ENCODE results near the gene SMURF1. TPM values are rescaled to one million over a fixed set of nuclear protein-coding genes. Genes with fewer than 3 reads are reported as not detected.

The SMURF1 gene
- 9.9 TPM for total RNA-seq

DNA sequence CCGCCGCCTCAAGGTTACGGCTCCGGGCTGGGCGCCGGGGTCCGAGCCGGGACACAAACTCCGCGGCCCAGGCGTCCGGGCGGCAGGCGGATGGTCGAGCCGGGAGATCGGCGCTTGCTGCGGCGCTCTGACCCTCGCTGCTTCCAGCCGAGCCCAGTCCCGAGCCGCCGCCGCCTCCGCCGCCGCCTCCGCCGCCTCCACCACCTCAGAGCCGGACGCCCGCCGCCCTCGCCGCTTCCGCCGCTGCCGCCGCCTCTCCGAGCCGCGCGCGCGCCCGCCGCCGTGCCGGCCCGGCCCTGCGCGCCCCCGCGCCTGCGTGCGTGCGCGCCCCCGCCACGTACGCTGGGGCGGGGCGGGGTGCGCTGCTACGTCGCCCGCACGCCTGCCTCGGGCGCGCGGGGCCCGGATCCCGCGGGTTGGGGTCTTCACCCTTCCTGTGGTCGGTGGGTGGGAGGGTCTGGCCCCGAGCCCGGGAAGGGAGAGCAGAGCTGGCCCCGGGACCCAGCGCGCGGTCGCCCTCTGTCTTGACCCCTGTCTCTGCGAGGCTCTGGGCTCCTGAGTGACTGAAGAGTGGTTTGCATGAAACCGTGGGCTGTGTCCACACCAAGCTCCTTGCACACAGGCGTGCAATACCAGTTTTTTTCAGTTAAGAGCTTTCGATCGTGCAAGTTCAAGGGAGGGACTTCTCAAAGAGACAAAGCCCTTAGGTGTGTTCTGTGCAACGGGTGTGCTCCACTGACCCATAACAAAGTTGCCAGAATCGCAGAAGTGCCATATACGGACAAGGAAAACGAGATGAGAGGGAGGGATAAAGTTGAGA is at the start of gene SMURF1:
Gene SMURF1, minus strand, starts transcription at position 256 of the 820 bp plus-strand sequence. CDS start 328 bp downstream, outside the sequence.
- Histone ChIP-seq H3K27ac (ENCODE audit: low read depth, low read length) (peak within 1 kb of the TSS; percentile 89), H3K4me1 (ENCODE audit: control insufficient read depth in 3 of 3, insufficient read depth in 3 of 3, low read length in 3 of 3) (peaks cover 11 to 18% (median 15%) of the 10 kb centered on the region in 3 donors), H3K27me3 (ENCODE audit: control insufficient read depth in 3 of 3, insufficient read depth in 3 of 3, low read length in 3 of 3) (no peaks in the 10 kb centered on the region)

DNA sequence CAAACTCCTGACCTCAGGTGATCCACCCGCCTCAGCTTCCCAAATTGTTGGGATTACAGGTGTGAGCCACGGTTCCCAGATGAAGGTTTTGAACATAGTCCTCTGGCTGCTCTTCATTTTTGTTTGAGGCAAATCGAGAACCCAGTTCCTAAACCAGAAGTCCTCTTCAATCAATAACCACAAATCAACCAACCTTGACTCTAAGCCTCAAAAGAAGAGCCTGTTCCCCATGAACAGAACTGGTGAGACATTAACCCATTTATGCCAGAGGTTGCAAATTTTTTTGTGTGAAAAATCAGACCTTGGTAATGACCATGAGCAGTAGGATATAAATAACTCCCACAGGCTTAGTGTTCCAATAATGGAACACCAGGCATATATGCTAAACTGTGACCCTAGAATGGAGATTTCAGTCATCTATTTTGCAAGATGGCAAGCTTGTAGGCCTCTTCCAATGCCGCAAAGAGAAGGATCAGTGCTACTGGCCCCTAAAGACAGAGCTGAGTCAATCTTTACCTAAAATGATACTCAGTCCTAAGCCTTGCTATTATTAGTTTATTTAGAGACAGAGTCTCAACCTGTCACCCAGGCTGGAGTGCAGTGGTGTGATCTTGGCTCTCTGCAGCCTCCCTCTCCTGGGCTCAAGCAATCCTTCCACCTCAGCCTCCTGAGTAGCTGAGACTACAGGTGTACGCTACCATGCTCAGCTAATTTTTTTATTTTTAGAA is 48.1 kb upstream of the SMURF1 start:
- Histone ChIP-seq H3K4me1 (ENCODE audit: control insufficient read depth in 3 of 3, insufficient read depth in 3 of 3, low read length in 3 of 3) (no peaks in the 10 kb centered on the region), H3K27ac (ENCODE audit: low read depth, low read length) (no peak overlapping the region), H3K9ac (ENCODE audit: low read depth in 1 of 3, low read length in 3 of 3) (no peak overlapping the region), H3K9me3 (ENCODE audit: control insufficient read depth in 3 of 3, low read length in 3 of 3) (peaks cover 0 to 2% (median 0%) of the 10 kb centered on the region in 3 donors), H3K36me3 (ENCODE audit: control insufficient read depth in 3 of 3, insufficient read depth in 3 of 3, low read length in 3 of 3) (no peaks in the 10 kb centered on the region), H3K4me3 (ENCODE audit: low read length in 3 of 3) (no peak overlapping the region), H3K27me3 (ENCODE audit: control insufficient read depth in 3 of 3, insufficient read depth in 3 of 3, low read length in 3 of 3) (no peaks in the 10 kb centered on the region)

More for the DNA sequence above, at the start of gene SMURF1:
- Histone ChIP-seq H3K9ac (ENCODE audit: low read depth in 1 of 3, low read length in 3 of 3) (peak within 1 kb of the TSS; percentile 52 to 93 (median 74)), H3K4me3 (ENCODE audit: low read length in 3 of 3) (peak within 1 kb of the TSS; percentile 71 to 86 (median 73)), H3K36me3 (ENCODE audit: control insufficient read depth in 3 of 3, insufficient read depth in 3 of 3, low read length in 3 of 3) (no peaks in the 10 kb centered on the region), H3K9me3 (ENCODE audit: control insufficient read depth in 3 of 3, low read length in 3 of 3) (no peaks in the 10 kb centered on the region)

GRCh38 chr7:99190359-99191009 is 46.6 kb upstream of the SMURF1 start:
- Histone ChIP-seq H3K9ac (ENCODE audit: low read depth in 1 of 3, low read length in 3 of 3) (no peak overlapping the region), H3K4me3 (ENCODE audit: low read length in 3 of 3) (no peak overlapping the region), H3K27ac (ENCODE audit: low read depth, low read length) (no peak overlapping the region), H3K36me3 (ENCODE audit: control insufficient read depth in 3 of 3, insufficient read depth in 3 of 3, low read length in 3 of 3) (no peaks in the 10 kb centered on the region), H3K4me1 (ENCODE audit: control insufficient read depth in 3 of 3, insufficient read depth in 3 of 3, low read length in 3 of 3) (no peaks in the 10 kb centered on the region), H3K9me3 (ENCODE audit: control insufficient read depth in 3 of 3, low read length in 3 of 3) (no peaks in the 10 kb centered on the region), H3K27me3 (ENCODE audit: control insufficient read depth in 3 of 3, insufficient read depth in 3 of 3, low read length in 3 of 3) (no peaks in the 10 kb centered on the region)

GRCh38 chr7:99189222-99189621 is 45.3 kb upstream of the SMURF1 start:
- Histone ChIP-seq H3K4me1 (ENCODE audit: control insufficient read depth in 3 of 3, insufficient read depth in 3 of 3, low read length in 3 of 3) (no peaks in the 10 kb centered on the region), H3K4me3 (ENCODE audit: low read length in 3 of 3) (no peak overlapping the region), H3K27me3 (ENCODE audit: control insufficient read depth in 3 of 3, insufficient read depth in 3 of 3, low read length in 3 of 3) (no peaks in the 10 kb centered on the region), H3K36me3 (ENCODE audit: control insufficient read depth in 3 of 3, insufficient read depth in 3 of 3, low read length in 3 of 3) (no peaks in the 10 kb centered on the region), H3K9ac (ENCODE audit: low read depth in 1 of 3, low read length in 3 of 3) (no peak overlapping the region), H3K27ac (ENCODE audit: low read depth, low read length) (no peak overlapping the region), H3K9me3 (ENCODE audit: control insufficient read depth in 3 of 3, low read length in 3 of 3) (no peaks in the 10 kb centered on the region)

GRCh38 chr7:99188221-99188620 is 44.3 kb upstream of the SMURF1 start:
- H3K4me3 ChIP-seq (ENCODE audit: low read length in 3 of 3) = no peak overlapping the region
- H3K27me3 ChIP-seq (ENCODE audit: control insufficient read depth in 3 of 3, insufficient read depth in 3 of 3, low read length in 3 of 3) = no peaks in the 10 kb centered on the region
- H3K36me3 ChIP-seq (ENCODE audit: control insufficient read depth in 3 of 3, insufficient read depth in 3 of 3, low read length in 3 of 3) = no peaks in the 10 kb centered on the region
- H3K27ac ChIP-seq (ENCODE audit: low read depth, low read length) = no peak overlapping the region
- no peak overlapping the region for H3K9ac ChIP-seq (ENCODE audit: low read depth in 1 of 3, low read length in 3 of 3)
- no peaks in the 10 kb centered on the region for H3K9me3 ChIP-seq (ENCODE audit: control insufficient read depth in 3 of 3, low read length in 3 of 3)
- no peaks in the 10 kb centered on the region for H3K4me1 ChIP-seq (ENCODE audit: control insufficient read depth in 3 of 3, insufficient read depth in 3 of 3, low read length in 3 of 3)

- no peak overlapping the region for H3K9ac ChIP-seq (ENCODE audit: low read depth in 1 of 3, low read length in 3 of 3)
- no peaks in the 10 kb centered on the region for H3K4me1 ChIP-seq (ENCODE audit: control insufficient read depth in 3 of 3, insufficient read depth in 3 of 3, low read length in 3 of 3)
Measured at GRCh38 chr7:99184532-99185218, 40.8 kb upstream of the SMURF1 start.

DNA sequence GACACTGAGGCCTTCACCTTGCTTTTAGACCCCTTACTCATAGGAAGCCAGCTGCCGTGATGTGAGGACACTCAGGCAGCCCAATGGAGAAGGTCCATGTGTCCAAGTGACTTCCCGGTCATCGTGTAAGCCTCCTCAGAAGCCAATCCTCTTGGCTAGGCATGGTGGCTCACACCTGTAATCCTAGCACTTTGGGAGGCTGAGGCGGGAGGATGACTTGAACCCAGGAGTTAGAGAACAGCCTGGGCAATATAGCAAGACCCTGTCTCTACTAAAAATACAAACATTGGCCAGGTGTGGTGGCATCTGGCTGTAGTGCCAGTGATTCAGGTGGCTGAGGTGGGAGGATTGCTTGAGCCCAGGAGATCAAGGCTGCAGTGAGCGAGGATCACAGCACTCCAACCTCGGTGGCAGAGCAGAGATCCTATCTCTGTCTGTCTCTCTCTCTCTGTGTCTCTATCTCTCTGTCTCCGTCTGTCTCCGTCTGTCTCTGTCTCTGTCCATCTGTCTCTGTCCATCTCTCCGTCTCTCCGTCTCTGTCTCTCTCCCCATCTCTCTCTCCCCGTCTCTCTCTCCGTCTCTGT is 36.3 kb upstream of the SMURF1 start:
- Histone ChIP-seq H3K9me3 (ENCODE audit: control insufficient read depth in 3 of 3, low read length in 3 of 3) (no peaks in the 10 kb centered on the region), H3K27me3 (ENCODE audit: control insufficient read depth in 3 of 3, insufficient read depth in 3 of 3, low read length in 3 of 3) (peaks cover 0 to 5% (median 0%) of the 10 kb centered on the region in 3 donors), H3K4me1 (ENCODE audit: control insufficient read depth in 3 of 3, insufficient read depth in 3 of 3, low read length in 3 of 3) (no peaks in the 10 kb centered on the region), H3K4me3 (ENCODE audit: low read length in 3 of 3) (no peak overlapping the region), H3K9ac (ENCODE audit: low read depth in 1 of 3, low read length in 3 of 3) (no peak overlapping the region), H3K27ac (ENCODE audit: low read depth, low read length) (no peak overlapping the region), H3K36me3 (ENCODE audit: control insufficient read depth in 3 of 3, insufficient read depth in 3 of 3, low read length in 3 of 3) (no peaks in the 10 kb centered on the region)

More at GRCh38 chr7:99184532-99185218, 40.8 kb upstream of the SMURF1 start:
- Histone ChIP-seq H3K4me3 (ENCODE audit: low read length in 3 of 3) (no peak overlapping the region), H3K27ac (ENCODE audit: low read depth, low read length) (no peak overlapping the region), H3K36me3 (ENCODE audit: control insufficient read depth in 3 of 3, insufficient read depth in 3 of 3, low read length in 3 of 3) (no peaks in the 10 kb centered on the region), H3K27me3 (ENCODE audit: control insufficient read depth in 3 of 3, insufficient read depth in 3 of 3, low read length in 3 of 3) (no peaks in the 10 kb centered on the region), H3K9me3 (ENCODE audit: control insufficient read depth in 3 of 3, low read length in 3 of 3) (no peaks in the 10 kb centered on the region)

DNA sequence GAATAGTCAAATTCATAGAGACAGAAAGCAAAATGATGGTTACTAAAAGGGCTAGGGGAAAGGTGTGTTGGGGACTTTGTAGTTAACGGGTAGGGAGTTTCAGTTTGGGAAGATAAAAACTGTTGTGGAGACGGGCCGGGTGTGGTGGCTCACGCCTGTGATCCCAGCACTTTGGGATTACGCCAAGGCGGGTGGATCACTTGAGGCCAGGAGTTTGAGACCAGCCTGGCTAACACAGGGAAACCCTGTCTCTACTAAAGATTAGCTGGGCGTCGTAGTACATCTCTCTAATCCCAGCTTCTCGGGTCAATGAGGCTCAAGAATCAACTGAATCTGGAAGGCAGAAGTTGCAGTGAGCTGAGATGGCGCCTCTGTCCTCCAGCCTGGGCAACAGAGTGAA is 33.3 kb upstream of the SMURF1 start:
- Histone ChIP-seq H3K9me3 (ENCODE audit: control insufficient read depth in 3 of 3, low read length in 3 of 3) (no peaks in the 10 kb centered on the region), H3K27ac (ENCODE audit: low read depth, low read length) (no peak overlapping the region), H3K27me3 (ENCODE audit: control insufficient read depth in 3 of 3, insufficient read depth in 3 of 3, low read length in 3 of 3) (peaks cover 0 to 5% (median 0%) of the 10 kb centered on the region in 3 donors), H3K36me3 (ENCODE audit: control insufficient read depth in 3 of 3, insufficient read depth in 3 of 3, low read length in 3 of 3) (no peaks in the 10 kb centered on the region), H3K4me3 (ENCODE audit: low read length in 3 of 3) (no peak overlapping the region), H3K9ac (ENCODE audit: low read depth in 1 of 3, low read length in 3 of 3) (no peak overlapping the region), H3K4me1 (ENCODE audit: control insufficient read depth in 3 of 3, insufficient read depth in 3 of 3, low read length in 3 of 3) (no peaks in the 10 kb centered on the region)

DNA sequence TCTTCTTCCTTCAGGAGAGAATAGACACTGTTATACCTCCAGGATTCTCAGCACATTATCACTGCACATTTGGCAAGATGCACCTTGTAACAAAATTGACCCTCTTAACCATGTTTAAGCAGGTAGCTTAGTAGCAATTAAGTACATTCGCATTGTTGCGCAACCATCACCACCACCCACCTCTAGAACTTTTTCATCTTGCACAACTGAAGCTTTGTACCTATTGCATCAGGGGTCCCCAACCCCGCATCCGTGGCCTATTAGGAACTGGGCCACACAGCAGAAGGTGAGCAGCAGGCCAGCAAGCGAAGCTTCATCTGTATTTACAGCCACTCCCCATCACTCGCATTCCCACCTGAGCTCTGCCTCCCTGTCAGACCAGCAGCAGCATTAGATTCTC is 29.9 kb upstream of the SMURF1 start:
- H3K27me3 ChIP-seq (ENCODE audit: control insufficient read depth in 3 of 3, insufficient read depth in 3 of 3, low read length in 3 of 3) = peaks cover 0 to 8% (median 0%) of the 10 kb centered on the region in 3 donors
- H3K9me3 ChIP-seq (ENCODE audit: control insufficient read depth in 3 of 3, low read length in 3 of 3) = no peaks in the 10 kb centered on the region
- H3K4me3 ChIP-seq (ENCODE audit: low read length in 3 of 3) = no peak overlapping the region
- no peaks in the 10 kb centered on the region for H3K36me3 ChIP-seq (ENCODE audit: control insufficient read depth in 3 of 3, insufficient read depth in 3 of 3, low read length in 3 of 3)
- no peak overlapping the region for H3K27ac ChIP-seq (ENCODE audit: low read depth, low read length)
- no peak overlapping the region for H3K9ac ChIP-seq (ENCODE audit: low read depth in 1 of 3, low read length in 3 of 3)
- no peaks in the 10 kb centered on the region for H3K4me1 ChIP-seq (ENCODE audit: control insufficient read depth in 3 of 3, insufficient read depth in 3 of 3, low read length in 3 of 3)
